ENCODE results near the gene HECA. TPM values are rescaled to one million over a fixed set of nuclear protein-coding genes. Genes with fewer than 3 reads are reported as not detected.
"Not testable (repeated sequence)": the region's sequence is repeated elsewhere in the genome, so short reads cannot be mapped to it uniquely, and the experiment has no call there.

Gene HECA
- total and polyA plus RNA-seq, 4 donors, result 2.3 to 11.1 (median 5.9) TPM

- peak overlapping the region in 1 of 2 donors; percentile 8 for H3K27ac ChIP-seq (ENCODE audit: low read depth in 1 of 2, low read length in 2 of 2)
- no peak overlapping the region for H3K4me3 ChIP-seq (ENCODE audit: low read depth in 1 of 3, low read length in 3 of 3)
- WGBS, result 94% methylated on average over 2 of the region's 2 CpGs
- no peaks in the 10 kb centered on the region for H3K36me3 ChIP-seq (ENCODE audit: control insufficient read depth in 4 of 4, insufficient read depth in 3 of 4, low read depth in 1 of 4, low read length in 3 of 4)
- no peak overlapping the region for H3K9ac ChIP-seq (ENCODE audit: low read depth in 1 of 2, low read length in 2 of 2)
- no peaks in the 10 kb centered on the region for H3K27me3 ChIP-seq (ENCODE audit: control insufficient read depth in 4 of 4, insufficient read depth in 4 of 4, low read length in 3 of 4)
- no peak for DNase-seq (ENCODE audit: low spot score)
- no peak for TF ChIP-seq GABPA (IDR thresholded peaks at IDR 0.05 in 1 of 2, conservative IDR thresholded peaks at IDR 0.05 in 1 of 2)
- no peak for TF ChIP-seq EGR1 (IDR thresholded peaks at IDR 0.05; ENCODE audit: low read depth in 2 of 2)
- TF ChIP-seq REST (IDR thresholded peaks at IDR 0.05), result no peak
- no peak for TF ChIP-seq RXRA (IDR thresholded peaks at IDR 0.05)
- TF ChIP-seq FOXA2 (IDR thresholded peaks at IDR 0.05), result no peak
- TF ChIP-seq CTCF (IDR thresholded peaks at IDR 0.05; ENCODE audit: low read depth, low read length, missing input control), result no peak
- TF ChIP-seq HNF4A (conservative IDR thresholded peaks at IDR 0.05), result no peak
- no peak for TF ChIP-seq JUND (IDR thresholded peaks at IDR 0.05)
- no peak for TF ChIP-seq SP1 (IDR thresholded peaks at IDR 0.05)
- TF ChIP-seq RAD21 (IDR thresholded peaks at IDR 0.05), result no peak
- TF ChIP-seq ATF3 (IDR thresholded peaks at IDR 0.05), result no peak
- no peak for TF ChIP-seq YY1 (IDR thresholded peaks at IDR 0.05)
- TF ChIP-seq MAX (IDR thresholded peaks at IDR 0.05), result no peak
- TF ChIP-seq HNF4G (IDR thresholded peaks at IDR 0.05), result no peak
- peaks cover 0 to 2% (median 0%) of the 10 kb centered on the region in 4 donors for H3K4me1 ChIP-seq (ENCODE audit: control insufficient read depth in 4 of 4, insufficient read depth in 4 of 4, low read length in 3 of 4)
- H3K9me3 ChIP-seq (ENCODE audit: control insufficient read depth in 4 of 4, low read length in 3 of 4), result no peaks in the 10 kb centered on the region
These were observed 84.9 kb downstream of the HECA start for GRCh38 chr6:139219746-139220145.

- H3K4me1 ChIP-seq (ENCODE audit: control insufficient read depth in 4 of 4, insufficient read depth in 4 of 4, low read length in 3 of 4); H3K9ac ChIP-seq (ENCODE audit: low read depth in 1 of 2, low read length in 2 of 2); H3K36me3 ChIP-seq (ENCODE audit: control insufficient read depth in 4 of 4, insufficient read depth in 3 of 4, low read depth in 1 of 4, low read length in 3 of 4); DNase-seq (ENCODE audit: low spot score); H3K9me3 ChIP-seq (ENCODE audit: control insufficient read depth in 4 of 4, low read length in 3 of 4); H3K4me3 ChIP-seq (ENCODE audit: low read depth in 1 of 3, low read length in 3 of 3); H3K27ac ChIP-seq (ENCODE audit: low read depth in 1 of 2, low read length in 2 of 2); H3K27me3 ChIP-seq (ENCODE audit: control insufficient read depth in 4 of 4, insufficient read depth in 4 of 4, low read length in 3 of 4): not testable (repeated sequence)
- whole genome bisulfite sequencing, result 96% methylated on average over 3 of the region's 3 CpGs
These were observed 93.5 kb downstream of the HECA start for GRCh38 chr6:139228387-139228786.

Other genes with a start within 250 kb of the HECA start
- 10 to 100 TPM; 12.3 to 46.4 TPM for gene REPS1, start 146.8 kb upstream of the HECA start, total RNA-seq
- 10 to 100 TPM; 16.0 to 26.2 TPM for gene REPS1, start 146.8 kb upstream of the HECA start, polyA plus RNA-seq
- gene ABRACL, start 106.3 kb upstream of the HECA start, total RNA-seq, result 10 to 100 TPM; 14.2 to 18.6 TPM
- 10 to 100 TPM; 35.0 to 66.3 TPM for gene ABRACL, start 106.3 kb upstream of the HECA start, polyA plus RNA-seq
- gene TXLNB, start 156.9 kb downstream of the HECA start, total RNA-seq, result under 1 TPM; 0.17 to 0.23 TPM
- under 1 TPM in 1 of 2 donors, not detected in 1; 0.15 TPM for gene TXLNB, start 156.9 kb downstream of the HECA start, polyA plus RNA-seq
- 10 to 100 TPM in 1 of 2 donors, 1 to 10 TPM in 1; 9.9 to 57.1 TPM for gene CITED2, start 239.6 kb downstream of the HECA start, total RNA-seq
- 10 to 100 TPM; 14.5 to 30.5 TPM for gene CITED2, start 239.6 kb downstream of the HECA start, polyA plus RNA-seq